GM12872 (cell line): ENCODE measurements around the gene PCDHB8.
"Not testable (repeated sequence)": the region's sequence is repeated elsewhere in the genome, so short reads cannot be mapped to it uniquely, and the experiment has no call there.

Experiments used
- CTCF ChIP-seq: IDR thresholded peaks from 3 replicates; pipeline ENCODE4 v1.5.1; 2011; ENCODE audit warnings: low read depth, mild to moderate bottlenecking, low read length, moderate library complexity; ENCODE audit not compliant: insufficient read depth

Gene PCDHB8

GRCh38 chr5:141196363-141196762 lies 18.8 kb downstream of the PCDHB8 start:
- no peak for TF ChIP-seq CTCF

- TF ChIP-seq CTCF: no peak
Observed at GRCh38 chr5:141199359-141200235, 22.0 kb downstream of the PCDHB8 start, which contains the start of gene PCDHB11. Gene PCDHB11 (plus strand): TSS chr5:141199627. CDS start chr5:141199775, 148 bp downstream.

DNA sequence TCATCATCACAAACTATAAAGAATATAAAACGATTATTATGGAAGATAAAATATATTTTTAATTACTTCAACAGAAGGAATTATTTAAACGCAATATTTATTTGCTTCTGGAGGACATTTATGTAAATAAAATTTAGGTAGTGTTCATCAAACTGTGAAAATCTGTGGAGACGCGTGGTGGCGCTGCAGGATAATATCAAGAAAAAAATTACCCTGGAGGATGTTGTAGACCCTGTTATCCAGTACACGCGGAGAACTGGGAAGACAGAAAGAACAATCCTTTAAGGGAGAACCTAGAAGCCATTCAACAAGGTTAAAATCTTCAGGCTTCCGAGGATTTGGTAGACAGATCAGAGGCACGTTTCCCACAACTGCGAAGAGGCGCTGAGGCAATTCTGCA lies 30.9 kb downstream of the PCDHB8 start, which contains the start of gene PCDHB12:
TSS of gene PCDHB12 (plus strand) at position 242 of the 400 bp plus-strand sequence. CDS start 189 bp downstream, outside the sequence.
- no peak for TF ChIP-seq CTCF

DNA sequence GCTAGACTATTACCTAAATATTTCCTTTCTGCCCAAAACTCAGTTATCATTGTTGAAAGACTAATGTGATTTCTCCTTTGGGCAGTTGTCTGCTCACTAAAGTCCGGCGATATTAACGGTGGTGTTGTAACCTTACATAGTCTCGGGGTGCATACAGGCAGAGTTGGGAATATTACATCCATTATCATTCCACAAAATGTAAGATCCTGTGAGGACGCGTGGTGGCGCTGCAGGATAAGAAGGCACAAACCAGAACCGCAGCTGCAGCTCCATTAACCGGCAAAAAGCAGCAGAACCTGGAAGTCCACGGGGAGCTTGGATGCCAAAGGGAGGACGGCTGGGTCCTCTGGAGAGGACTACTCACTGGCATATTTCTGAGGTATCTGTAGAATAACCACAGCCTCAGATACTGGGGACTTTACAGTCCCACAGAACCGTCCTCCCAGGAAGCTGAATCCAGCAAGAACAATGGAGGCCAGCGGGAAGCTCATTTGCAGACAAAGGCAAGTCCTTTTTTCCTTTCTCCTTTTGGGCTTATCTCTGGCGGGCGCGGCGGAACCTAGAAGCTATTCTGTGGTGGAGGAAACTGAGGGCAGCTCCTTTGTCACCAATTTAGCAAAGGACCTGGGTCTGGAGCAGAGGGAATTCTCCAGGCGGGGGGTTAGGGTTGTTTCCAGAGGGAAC lies 36.2 kb downstream of the PCDHB8 start, which contains the start of gene PCDHB13:
TSS of gene PCDHB13 (plus strand) at position 264 of the 684 bp plus-strand sequence. CDS start at position 469, 205 bp downstream.
- TF ChIP-seq CTCF: not testable (repeated sequence)

DNA sequence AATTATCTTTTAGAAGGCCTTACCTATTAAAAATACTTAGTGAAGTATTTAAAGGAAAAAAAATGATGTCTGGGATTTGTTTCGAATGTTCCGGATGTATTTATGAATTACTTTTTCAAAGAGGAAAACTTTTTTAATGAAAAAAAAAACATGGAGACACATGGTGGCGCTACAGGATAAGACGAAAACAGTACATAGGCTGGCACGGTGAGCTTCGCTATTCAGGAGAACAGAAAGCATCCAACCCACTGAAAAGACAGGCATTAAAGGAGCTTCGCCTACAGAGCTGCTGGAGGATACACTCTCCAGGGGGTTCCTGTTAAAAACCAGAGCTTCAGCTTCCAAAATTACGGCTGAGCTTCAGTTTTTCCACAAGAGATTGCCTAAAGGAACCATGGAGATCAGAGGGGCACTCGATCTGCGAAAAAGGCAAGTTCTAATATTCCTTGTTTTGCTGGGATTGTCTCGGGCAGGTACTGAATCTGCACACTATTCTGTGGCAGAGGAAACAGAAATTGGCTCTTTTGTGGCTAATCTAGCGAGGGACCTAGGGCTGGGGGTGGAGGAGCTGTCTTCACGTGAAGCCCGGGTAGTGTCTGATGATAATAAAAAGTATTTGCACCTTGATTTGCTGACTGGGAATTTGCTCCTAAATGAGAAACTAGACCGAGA lies 45.7 kb downstream of the PCDHB8 start, which contains the start of gene PCDHB14:
TSS of gene PCDHB14 (plus strand) at position 232 of the 672 bp plus-strand sequence. CDS start at position 395, 163 bp downstream.
- no peak for TF ChIP-seq CTCF
